ENCODE data around the gene TRIO. TPM values are rescaled to one million over a fixed set of nuclear protein-coding genes. Genes with fewer than 3 reads are reported as not detected.

TRIO gene
- polyA plus RNA-seq, 2 donors: 10.3 to 22.8 TPM

GRCh38 chr5:14475045-14475444 is 331.9 kb downstream of the TRIO start:
- WGBS, 2 donors: 89 to 92% methylated on average over 4 of the region's 4 CpGs
- Histone ChIP-seq H3K36me3 (ENCODE audit: control insufficient read depth in 2 of 2, insufficient read depth in 2 of 2, low read length in 1 of 2) (no peaks in the 10 kb centered on the region), H3K4me1 (ENCODE audit: control insufficient read depth in 2 of 2, insufficient read depth in 2 of 2, low read length in 1 of 2) (no peaks in the 10 kb centered on the region), H3K27ac (ENCODE audit: low read depth in 2 of 2, low read length in 1 of 2) (no peak overlapping the region), H3K4me3 (ENCODE audit: low read depth in 1 of 2, low read length in 2 of 2) (no peak overlapping the region), H3K9me3 (ENCODE audit: control insufficient read depth in 2 of 2, insufficient read depth in 1 of 2, low read depth in 1 of 2, low read length in 1 of 2) (no peaks in the 10 kb centered on the region), H3K27me3 (ENCODE audit: control insufficient read depth in 1 of 2, insufficient read depth in 2 of 2, low read length in 2 of 2) (no peaks in the 10 kb centered on the region)

GRCh38 chr5:14476786-14477435 is 333.8 kb downstream of the TRIO start:
- no peaks in the 10 kb centered on the region for H3K9me3 ChIP-seq (ENCODE audit: control insufficient read depth in 2 of 2, insufficient read depth in 1 of 2, low read depth in 1 of 2, low read length in 1 of 2)
- H3K4me3 ChIP-seq (ENCODE audit: low read depth in 1 of 2, low read length in 2 of 2): no peak overlapping the region
- 84 to 86% methylated on average over 4 of the region's 4 CpGs for WGBS, 2 donors
- H3K27me3 ChIP-seq (ENCODE audit: control insufficient read depth in 1 of 2, insufficient read depth in 2 of 2, low read length in 2 of 2): no peaks in the 10 kb centered on the region
- H3K27ac ChIP-seq (ENCODE audit: low read depth in 2 of 2, low read length in 1 of 2): no peak overlapping the region
- H3K36me3 ChIP-seq (ENCODE audit: control insufficient read depth in 2 of 2, insufficient read depth in 2 of 2, low read length in 1 of 2): peaks cover 2 to 4% of the 10 kb centered on the region in 2 donors
- no peaks in the 10 kb centered on the region for H3K4me1 ChIP-seq (ENCODE audit: control insufficient read depth in 2 of 2, insufficient read depth in 2 of 2, low read length in 1 of 2)

GRCh38 chr5:14479143-14479696 is 336.1 kb downstream of the TRIO start:
- Histone ChIP-seq H3K4me3 (ENCODE audit: low read depth in 1 of 2, low read length in 2 of 2) (no peak overlapping the region), H3K27me3 (ENCODE audit: control insufficient read depth in 1 of 2, insufficient read depth in 2 of 2, low read length in 2 of 2) (no peaks in the 10 kb centered on the region), H3K9me3 (ENCODE audit: control insufficient read depth in 2 of 2, insufficient read depth in 1 of 2, low read depth in 1 of 2, low read length in 1 of 2) (no peaks in the 10 kb centered on the region), H3K36me3 (ENCODE audit: control insufficient read depth in 2 of 2, insufficient read depth in 2 of 2, low read length in 1 of 2) (peaks cover 10 to 16% of the 10 kb centered on the region in 2 donors), H3K4me1 (ENCODE audit: control insufficient read depth in 2 of 2, insufficient read depth in 2 of 2, low read length in 1 of 2) (no peaks in the 10 kb centered on the region), H3K27ac (ENCODE audit: low read depth in 2 of 2, low read length in 1 of 2) (no peak overlapping the region)
- 93 to 95% methylated on average over 3 of the region's 3 CpGs for WGBS, 2 donors

GRCh38 chr5:14481349-14481748 is 338.2 kb downstream of the TRIO start:
- Histone ChIP-seq H3K27me3 (ENCODE audit: control insufficient read depth in 1 of 2, insufficient read depth in 2 of 2, low read length in 2 of 2) (no peaks in the 10 kb centered on the region), H3K9me3 (ENCODE audit: control insufficient read depth in 2 of 2, insufficient read depth in 1 of 2, low read depth in 1 of 2, low read length in 1 of 2) (no peaks in the 10 kb centered on the region), H3K27ac (ENCODE audit: low read depth in 2 of 2, low read length in 1 of 2) (no peak overlapping the region), H3K4me3 (ENCODE audit: low read depth in 1 of 2, low read length in 2 of 2) (no peak overlapping the region), H3K36me3 (ENCODE audit: control insufficient read depth in 2 of 2, insufficient read depth in 2 of 2, low read length in 1 of 2) (peaks cover 10 to 20% of the 10 kb centered on the region in 2 donors), H3K4me1 (ENCODE audit: control insufficient read depth in 2 of 2, insufficient read depth in 2 of 2, low read length in 1 of 2) (no peaks in the 10 kb centered on the region)
- 88 to 91% methylated on average over 8 of the region's 8 CpGs for WGBS, 2 donors

GRCh38 chr5:14482085-14482484 is 338.9 kb downstream of the TRIO start:
- no peaks in the 10 kb centered on the region for H3K4me1 ChIP-seq (ENCODE audit: control insufficient read depth in 2 of 2, insufficient read depth in 2 of 2, low read length in 1 of 2)
- peaks cover 10 to 22% of the 10 kb centered on the region in 2 donors for H3K36me3 ChIP-seq (ENCODE audit: control insufficient read depth in 2 of 2, insufficient read depth in 2 of 2, low read length in 1 of 2)
- no peak overlapping the region for H3K4me3 ChIP-seq (ENCODE audit: low read depth in 1 of 2, low read length in 2 of 2)
- no peak overlapping the region for H3K27ac ChIP-seq (ENCODE audit: low read depth in 2 of 2, low read length in 1 of 2)
- H3K27me3 ChIP-seq (ENCODE audit: control insufficient read depth in 1 of 2, insufficient read depth in 2 of 2, low read length in 2 of 2): no peaks in the 10 kb centered on the region
- no peaks in the 10 kb centered on the region for H3K9me3 ChIP-seq (ENCODE audit: control insufficient read depth in 2 of 2, insufficient read depth in 1 of 2, low read depth in 1 of 2, low read length in 1 of 2)
- WGBS, 2 donors: 83 to 85% methylated on average over 5 of the region's 5 CpGs

GRCh38 chr5:14483504-14484157 is 340.5 kb downstream of the TRIO start:
- Histone ChIP-seq H3K4me3 (ENCODE audit: low read depth in 1 of 2, low read length in 2 of 2) (no peak overlapping the region), H3K27me3 (ENCODE audit: control insufficient read depth in 1 of 2, insufficient read depth in 2 of 2, low read length in 2 of 2) (no peaks in the 10 kb centered on the region), H3K36me3 (ENCODE audit: control insufficient read depth in 2 of 2, insufficient read depth in 2 of 2, low read length in 1 of 2) (peaks cover 10 to 31% of the 10 kb centered on the region in 2 donors), H3K4me1 (ENCODE audit: control insufficient read depth in 2 of 2, insufficient read depth in 2 of 2, low read length in 1 of 2) (no peaks in the 10 kb centered on the region), H3K9me3 (ENCODE audit: control insufficient read depth in 2 of 2, insufficient read depth in 1 of 2, low read depth in 1 of 2, low read length in 1 of 2) (no peaks in the 10 kb centered on the region), H3K27ac (ENCODE audit: low read depth in 2 of 2, low read length in 1 of 2) (no peak overlapping the region)
- 88 to 91% methylated on average over 15 to 16 of the region's 16 CpGs for WGBS, 2 donors

- H3K4me3 ChIP-seq (ENCODE audit: low read depth in 1 of 2, low read length in 2 of 2): no peak overlapping the region
- peaks cover 0 to 5% of the 10 kb centered on the region in 2 donors for H3K4me1 ChIP-seq (ENCODE audit: control insufficient read depth in 2 of 2, insufficient read depth in 2 of 2, low read length in 1 of 2)
- H3K27ac ChIP-seq (ENCODE audit: low read depth in 2 of 2, low read length in 1 of 2): no peak overlapping the region
- WGBS, 2 donors: 90 to 92% methylated on average over 5 of the region's 5 CpGs
- peaks cover 15 to 39% of the 10 kb centered on the region in 2 donors for H3K36me3 ChIP-seq (ENCODE audit: control insufficient read depth in 2 of 2, insufficient read depth in 2 of 2, low read length in 1 of 2)
- H3K9me3 ChIP-seq (ENCODE audit: control insufficient read depth in 2 of 2, insufficient read depth in 1 of 2, low read depth in 1 of 2, low read length in 1 of 2): no peaks in the 10 kb centered on the region
- no peaks in the 10 kb centered on the region for H3K27me3 ChIP-seq (ENCODE audit: control insufficient read depth in 1 of 2, insufficient read depth in 2 of 2, low read length in 2 of 2)
Measured at GRCh38 chr5:14486486-14486885, 343.3 kb downstream of the TRIO start.

- 89 to 90% methylated on average over 32 to 62 of the region's 62 CpGs for WGBS, 2 donors
- Histone ChIP-seq H3K36me3 (ENCODE audit: control insufficient read depth in 2 of 2, insufficient read depth in 2 of 2, low read length in 1 of 2) (peaks cover 15 to 43% of the 10 kb centered on the region in 2 donors), H3K27ac (ENCODE audit: low read depth in 2 of 2, low read length in 1 of 2) (no peak overlapping the region), H3K9me3 (ENCODE audit: control insufficient read depth in 2 of 2, insufficient read depth in 1 of 2, low read depth in 1 of 2, low read length in 1 of 2) (no peaks in the 10 kb centered on the region), H3K4me3 (ENCODE audit: low read depth in 1 of 2, low read length in 2 of 2) (no peak overlapping the region), H3K27me3 (ENCODE audit: control insufficient read depth in 1 of 2, insufficient read depth in 2 of 2, low read length in 2 of 2) (no peaks in the 10 kb centered on the region), H3K4me1 (ENCODE audit: control insufficient read depth in 2 of 2, insufficient read depth in 2 of 2, low read length in 1 of 2) (peaks cover 0 to 5% of the 10 kb centered on the region in 2 donors)
Measured at GRCh38 chr5:14486996-14487896, 344.1 kb downstream of the TRIO start.

GRCh38 chr5:14487897-14488570 is 344.9 kb downstream of the TRIO start:
- Histone ChIP-seq H3K27ac (ENCODE audit: low read depth in 2 of 2, low read length in 1 of 2) (no peak overlapping the region), H3K36me3 (ENCODE audit: control insufficient read depth in 2 of 2, insufficient read depth in 2 of 2, low read length in 1 of 2) (peaks cover 20 to 42% of the 10 kb centered on the region in 2 donors), H3K4me1 (ENCODE audit: control insufficient read depth in 2 of 2, insufficient read depth in 2 of 2, low read length in 1 of 2) (peaks cover 0 to 5% of the 10 kb centered on the region in 2 donors), H3K4me3 (ENCODE audit: low read depth in 1 of 2, low read length in 2 of 2) (no peak overlapping the region), H3K27me3 (ENCODE audit: control insufficient read depth in 1 of 2, insufficient read depth in 2 of 2, low read length in 2 of 2) (no peaks in the 10 kb centered on the region), H3K9me3 (ENCODE audit: control insufficient read depth in 2 of 2, insufficient read depth in 1 of 2, low read depth in 1 of 2, low read length in 1 of 2) (no peaks in the 10 kb centered on the region)
- 92% methylated on average over 60 of the region's 60 CpGs for WGBS, 2 donors

All from esophagus (tissue), 2 donors.